ENCODE results near the gene IL34.

DNA sequence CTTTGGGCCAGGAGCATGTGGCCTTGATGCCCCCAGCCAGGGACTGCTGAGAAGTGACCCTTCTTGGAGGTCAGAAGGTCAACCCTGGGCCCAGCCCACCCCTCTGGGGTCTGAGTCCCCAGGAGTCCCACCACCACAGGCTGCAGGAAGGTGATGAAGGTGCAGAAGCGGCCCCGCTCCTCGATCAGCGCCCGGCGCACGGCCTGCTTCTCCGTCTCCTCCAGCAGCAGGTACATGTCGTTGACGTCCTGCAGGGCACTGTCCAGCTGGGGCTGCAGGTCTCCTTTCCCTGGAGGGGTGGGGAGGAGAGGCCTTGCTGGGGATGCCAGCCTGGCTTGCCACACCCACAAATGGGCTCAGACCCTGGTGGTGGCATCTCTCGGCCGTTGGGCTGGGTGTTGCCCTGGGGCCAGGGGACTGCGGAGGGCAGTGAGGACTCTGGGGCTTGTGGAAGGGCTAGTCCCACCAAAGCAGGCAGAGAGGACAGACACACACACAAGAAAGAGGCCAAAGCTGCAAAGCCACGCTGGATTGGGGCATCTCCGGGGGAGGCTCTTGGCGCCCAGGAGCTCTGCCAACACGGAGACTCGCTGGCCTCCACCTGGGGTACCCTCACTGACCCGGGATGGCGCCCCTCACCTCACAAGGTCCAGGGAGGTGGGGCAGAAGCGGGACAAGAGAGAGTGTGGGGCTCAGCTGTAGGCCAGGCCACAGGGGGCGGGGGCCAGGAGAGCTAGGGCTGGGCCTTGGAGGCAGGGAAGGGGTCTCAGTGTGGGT is 31.9 kb downstream of the IL34 start:
- TF ChIP-seq, protein P1, sequence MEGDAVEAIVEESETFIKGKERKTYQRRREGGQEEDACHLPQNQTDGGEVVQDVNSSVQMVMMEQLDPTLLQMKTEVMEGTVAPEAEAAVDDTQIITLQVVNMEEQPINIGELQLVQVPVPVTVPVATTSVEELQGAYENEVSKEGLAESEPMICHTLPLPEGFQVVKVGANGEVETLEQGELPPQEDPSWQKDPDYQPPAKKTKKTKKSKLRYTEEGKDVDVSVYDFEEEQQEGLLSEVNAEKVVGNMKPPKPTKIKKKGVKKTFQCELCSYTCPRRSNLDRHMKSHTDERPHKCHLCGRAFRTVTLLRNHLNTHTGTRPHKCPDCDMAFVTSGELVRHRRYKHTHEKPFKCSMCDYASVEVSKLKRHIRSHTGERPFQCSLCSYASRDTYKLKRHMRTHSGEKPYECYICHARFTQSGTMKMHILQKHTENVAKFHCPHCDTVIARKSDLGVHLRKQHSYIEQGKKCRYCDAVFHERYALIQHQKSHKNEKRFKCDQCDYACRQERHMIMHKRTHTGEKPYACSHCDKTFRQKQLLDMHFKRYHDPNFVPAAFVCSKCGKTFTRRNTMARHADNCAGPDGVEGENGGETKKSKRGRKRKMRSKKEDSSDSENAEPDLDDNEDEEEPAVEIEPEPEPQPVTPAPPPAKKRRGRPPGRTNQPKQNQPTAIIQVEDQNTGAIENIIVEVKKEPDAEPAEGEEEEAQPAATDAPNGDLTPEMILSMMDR (IDR thresholded peaks at IDR 0.05) = no peak
- TF ChIP-seq POLR2A (IDR thresholded peaks at IDR 0.05) = no peak

Measured in vagina (tissue), 2 donors.